Right ventricle myocardium inferior (tissue), 1 donor: Measurements from ENCODE around the gene TRIB2. TPM values are rescaled to one million over a fixed set of nuclear protein-coding genes. Genes with fewer than 3 reads are reported as not detected.

Experiments used
- ATAC-seq: fragments of 200-7000 bp; cut with Tn5 transposase; one replicate; pipeline ENCODE4 v1.9.1; 2020; ENCODE audit warnings: mild to moderate bottlenecking, moderate library complexity
- DNase-seq: peaks from one replicate; pipeline ENCODE4 v3.0.0; 2021; ENCODE audit errors: missing footprints
- intact Hi-C: fragments of 100-400 bp; cut with DNase I; formaldehyde crosslinking; loops from one replicate; pipeline ENCODE4 v1.11.0; 2022
- total RNA-seq: library from RNA; stranded (reverse); fragmentation: NEBNext Ultra II Directional; extraction: Animal tissue kit (Norgen Biotek cat#: 25700); gene quantifications from one replicate; pipeline ENCODE4 v1.2.1, GENCODE V29; 2021
- donor health status: DM: no; HTN: yes; CAD: no; lungs with severe emphysema.

TRIB2 gene
- total RNA-seq, 1 donor from 2014 or later: 33.4 TPM

- intact Hi-C loops: no loop called here
- no peak for DNase-seq
- ATAC-seq: no peak
These were observed 47.5 kb downstream of the TRIB2 start for GRCh38 chr2:12764075-12764730.

DNA sequence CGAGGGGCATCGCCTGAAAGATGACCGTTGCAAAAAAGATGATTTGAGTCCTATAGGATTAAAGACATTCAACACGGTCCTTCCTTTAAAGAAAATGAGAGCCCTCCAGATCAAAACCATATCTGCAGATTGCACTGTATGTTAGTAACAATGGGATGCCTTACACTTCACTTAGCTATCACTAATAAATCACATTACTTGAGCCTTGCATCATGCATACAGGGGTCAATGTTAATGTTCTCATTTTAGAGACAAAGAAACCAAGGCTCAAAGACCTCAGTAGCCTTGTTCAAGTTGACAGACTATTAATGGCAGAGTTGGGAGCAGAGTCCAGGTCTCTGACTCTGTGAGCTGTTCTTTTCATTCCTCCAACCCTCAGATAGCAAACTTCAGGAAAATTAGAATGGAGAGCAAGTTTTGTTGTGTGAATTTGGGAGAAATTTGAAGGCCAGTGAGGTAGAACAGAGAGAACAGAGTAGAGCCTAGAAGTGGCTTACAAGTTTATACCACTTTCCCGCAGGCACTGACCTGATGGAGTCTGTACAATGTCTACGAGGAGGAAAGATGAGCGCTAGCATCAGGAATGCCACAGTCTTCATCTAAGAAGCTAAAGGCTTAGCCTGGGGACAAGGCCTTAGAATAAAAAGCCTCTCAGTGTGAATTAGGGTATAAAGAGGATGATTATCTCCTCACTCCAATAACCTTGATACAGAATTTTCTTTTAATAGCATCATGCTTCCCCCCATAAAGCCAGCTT is 48.3 kb downstream of the TRIB2 start:
- no peak for ATAC-seq
- intact Hi-C loops: no loop called here

DNA sequence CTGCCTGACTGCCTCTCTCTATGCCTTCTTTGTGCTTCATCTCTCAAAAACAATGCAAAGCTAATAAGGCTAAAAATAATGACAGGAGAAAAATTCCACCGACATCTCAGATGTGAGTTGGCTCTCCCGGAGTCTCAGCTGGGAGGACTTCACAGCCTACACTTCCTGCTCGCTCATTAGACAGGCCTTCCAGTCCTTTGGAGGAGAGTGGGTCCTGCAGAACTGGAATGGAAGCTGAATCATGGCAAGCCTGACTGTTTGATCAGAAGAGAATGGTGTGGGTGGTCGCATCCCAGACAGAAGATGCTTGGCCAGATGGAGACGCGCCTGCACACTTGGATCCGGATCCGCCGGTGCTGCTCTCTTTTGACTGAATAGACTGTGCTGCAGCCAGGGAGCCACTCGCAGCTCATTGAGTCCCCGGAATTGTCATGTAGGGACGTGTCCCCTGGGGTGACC is 49.7 kb downstream of the TRIB2 start:
- DNase-seq: no peak
- ATAC-seq: no peak
- intact Hi-C loops: no loop called here

More for the DNA sequence above, 48.3 kb downstream of the TRIB2 start:
- no peak for DNase-seq

DNA sequence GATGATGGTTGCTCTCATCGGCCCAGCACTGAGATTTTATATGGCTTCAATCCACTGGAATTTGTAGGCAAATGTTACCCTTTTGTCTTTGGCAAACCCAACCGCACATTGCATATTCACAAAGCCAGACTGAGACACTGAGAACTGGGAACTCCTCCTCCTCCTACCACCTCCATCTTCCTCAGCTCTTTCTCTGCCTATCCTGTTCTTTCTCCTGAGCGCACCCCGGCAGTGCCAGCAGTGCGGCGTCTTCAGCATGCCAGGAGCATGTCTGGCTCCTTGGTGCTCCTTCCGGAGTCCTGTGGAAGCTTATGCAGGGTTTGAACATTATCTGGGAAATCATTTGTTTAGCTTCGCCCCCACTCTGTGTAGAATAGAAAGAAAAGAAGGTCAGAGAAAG is 50.8 kb downstream of the TRIB2 start:
- intact Hi-C loops: no loop called here
- DNase-seq (no peak), ATAC-seq (no peak)

DNA sequence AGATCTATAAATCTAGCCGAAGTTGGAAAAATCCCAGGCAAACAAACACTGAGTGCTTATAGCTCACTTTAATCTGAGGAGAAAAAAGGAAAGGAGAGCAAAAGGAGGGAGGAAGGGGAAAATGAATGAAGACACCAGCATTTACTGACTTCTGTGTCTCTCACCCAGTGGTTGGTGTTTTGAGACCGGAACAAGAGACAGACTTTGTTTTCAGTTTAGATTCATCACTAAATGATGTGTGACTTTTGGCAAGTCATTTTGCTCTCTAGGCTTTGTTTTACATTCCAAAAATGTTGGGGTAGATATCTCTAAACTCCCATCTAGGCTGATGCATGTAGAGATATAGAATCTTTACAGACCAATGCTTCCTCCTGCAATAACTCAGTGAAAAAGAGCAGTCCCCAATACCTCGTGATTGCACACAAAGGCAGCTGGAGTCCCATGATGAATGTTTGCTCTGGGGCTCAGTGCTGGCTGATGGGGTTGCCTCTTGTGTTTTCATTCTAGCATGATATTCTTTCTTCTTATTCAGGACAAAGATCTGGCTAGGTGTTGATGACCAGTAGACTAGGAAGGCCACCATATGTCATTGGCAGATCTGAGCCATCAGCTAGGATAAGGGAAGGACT is 51.4 kb downstream of the TRIB2 start:
- ATAC-seq: no peak
- intact Hi-C loops: no loop called here

DNA sequence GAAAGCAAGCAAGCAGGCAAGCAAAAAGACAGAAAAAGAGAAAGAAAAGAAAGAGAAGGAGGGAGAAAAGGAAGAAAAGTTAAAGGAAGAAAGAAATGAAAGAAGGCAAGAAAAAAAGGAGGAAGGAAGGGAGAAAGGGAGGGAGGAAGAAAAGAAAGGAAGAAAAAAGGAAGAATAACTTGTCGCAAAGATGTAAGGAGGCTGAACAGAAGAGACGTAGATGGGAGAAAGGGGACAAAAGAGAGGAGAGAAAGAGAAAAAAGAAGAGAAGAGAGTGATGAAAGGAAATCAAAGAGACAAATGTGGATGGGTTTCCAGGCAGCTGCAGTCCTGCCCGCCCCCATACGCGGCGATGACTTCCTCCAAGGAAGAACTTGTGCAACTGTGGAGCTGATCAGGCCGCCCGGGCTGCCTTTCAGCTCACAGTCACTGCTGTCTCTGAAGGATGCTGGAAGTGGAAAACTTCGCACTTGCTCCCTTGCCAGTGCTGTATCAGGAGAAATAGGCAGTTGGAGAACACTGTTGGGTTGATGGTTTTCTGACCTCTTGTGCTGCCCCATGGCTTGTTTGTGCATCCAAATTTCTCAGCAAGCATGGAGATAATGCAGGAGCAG is 52.9 kb downstream of the TRIB2 start:
- intact Hi-C loops: no loop called here
- DNase-seq: peak; percentile 82
- peak; percentile 90 for ATAC-seq

More for the DNA sequence above, 51.4 kb downstream of the TRIB2 start:
- DNase-seq: no peak

DNA sequence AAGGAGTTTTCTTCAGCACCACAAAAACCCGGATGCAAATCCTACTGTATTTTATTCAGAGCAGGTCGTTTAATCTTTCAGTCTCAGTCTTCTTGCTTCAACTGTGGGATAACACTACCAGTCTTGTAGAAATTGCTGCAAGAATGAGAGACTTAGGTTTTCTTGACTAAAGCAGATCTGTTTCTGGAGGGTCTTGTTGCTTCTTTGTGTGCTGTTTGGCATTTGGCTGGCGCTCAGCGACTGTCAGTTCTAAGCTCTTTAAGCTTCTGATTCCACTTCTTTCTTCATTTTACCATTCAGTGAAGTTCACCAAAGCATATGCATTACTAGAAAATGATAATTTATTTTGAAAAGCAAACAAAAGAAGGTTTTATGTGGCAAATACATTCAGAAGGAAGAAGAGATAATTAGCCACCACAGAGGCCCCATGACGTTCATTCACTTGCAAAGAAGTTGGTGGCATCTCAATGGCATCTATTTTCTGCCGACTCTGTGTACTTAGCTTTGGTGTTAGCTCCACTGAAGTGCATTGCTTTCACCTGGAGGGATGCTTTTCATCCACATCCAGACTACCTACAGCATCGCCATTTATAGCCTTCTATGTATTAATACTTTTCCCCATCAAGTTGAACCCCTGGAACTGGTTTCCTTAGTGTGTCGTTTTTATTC is 53.7 kb downstream of the TRIB2 start:
- ATAC-seq (no peak), DNase-seq (no peak)
- intact Hi-C loops: no loop called here

DNA sequence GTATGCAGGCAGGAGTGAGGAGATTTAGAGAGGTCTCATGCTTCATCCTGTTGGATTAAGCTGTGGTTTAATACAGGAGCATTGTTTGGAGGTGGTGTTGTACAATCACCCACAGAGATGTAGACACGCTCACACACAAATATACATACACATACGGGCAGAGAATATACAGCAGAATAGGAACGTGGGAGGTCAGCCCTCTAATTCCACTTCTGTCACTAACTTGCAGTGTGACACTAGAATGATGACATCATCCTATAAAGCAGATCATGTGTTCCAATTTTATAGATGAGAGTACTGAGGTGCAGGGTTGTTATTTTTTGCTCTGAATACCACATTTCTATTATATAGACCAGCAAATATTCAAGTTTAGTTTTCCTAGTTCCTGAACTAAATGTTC is 54.4 kb downstream of the TRIB2 start:
- intact Hi-C loops: no loop called here
- DNase-seq: no peak
- ATAC-seq: no peak

DNA sequence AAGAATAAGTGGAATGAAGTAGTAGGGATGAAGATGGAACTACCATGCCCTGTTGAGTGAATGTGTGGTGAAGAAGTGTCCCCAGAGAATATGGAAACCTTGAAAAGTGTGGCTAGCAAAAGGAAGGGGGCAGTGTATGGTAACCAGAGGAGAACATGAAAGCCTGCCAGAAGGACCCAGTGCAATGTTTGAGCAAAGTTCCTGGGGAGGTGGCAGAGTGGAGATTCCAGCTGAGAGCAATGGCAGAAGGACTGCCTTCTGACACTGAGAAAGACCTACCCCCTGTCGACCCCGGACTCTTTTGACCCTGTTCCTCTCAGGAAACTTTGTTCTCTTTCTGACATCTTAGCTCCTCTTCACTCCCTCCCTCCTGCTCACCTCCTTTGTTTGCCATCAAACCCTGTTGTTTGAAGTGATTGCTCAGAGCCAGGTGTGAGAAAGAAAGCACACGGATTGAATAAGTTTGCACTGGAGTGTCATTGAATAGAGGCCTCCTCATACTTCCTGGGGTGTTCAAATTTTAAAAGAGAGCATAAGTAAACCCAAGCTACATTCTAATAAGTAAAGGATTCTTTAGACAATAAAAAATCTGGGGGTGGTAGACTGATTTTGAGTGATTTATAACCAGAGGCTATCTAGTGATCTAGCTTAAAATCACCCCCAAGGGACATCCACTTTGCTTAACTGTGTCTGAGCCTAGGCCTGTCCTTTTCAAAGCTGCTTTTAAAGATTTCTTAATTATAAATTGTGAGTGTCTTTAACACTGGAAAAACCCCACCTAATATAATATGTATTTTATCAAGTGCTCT is 57.1 kb downstream of the TRIB2 start:
- no peak for ATAC-seq
- DNase-seq: no peak
- intact Hi-C loops: no loop called here

DNA sequence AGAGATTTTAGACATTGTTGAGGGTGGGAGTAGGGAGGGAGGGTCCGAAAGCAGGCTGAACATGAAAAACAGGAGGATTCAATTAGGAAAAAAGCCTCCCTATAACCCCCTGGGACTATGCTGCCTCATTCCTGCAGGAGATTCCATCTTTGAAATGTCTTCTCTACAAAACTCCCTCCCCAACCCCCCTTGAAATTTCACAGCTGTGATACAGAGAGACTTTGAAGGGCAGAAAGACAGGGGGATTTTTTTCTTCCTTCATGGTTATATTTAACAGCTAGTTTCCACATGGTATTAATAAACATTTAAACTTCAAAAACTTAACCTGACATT is 57.6 kb downstream of the TRIB2 start:
- intact Hi-C loops: no loop called here
- no peak for DNase-seq
- ATAC-seq: no peak

- ATAC-seq: no peak
- intact Hi-C loops: no loop called here
- no peak for DNase-seq
These were observed 59.8 kb downstream of the TRIB2 start for GRCh38 chr2:12776521-12776961.

DNA sequence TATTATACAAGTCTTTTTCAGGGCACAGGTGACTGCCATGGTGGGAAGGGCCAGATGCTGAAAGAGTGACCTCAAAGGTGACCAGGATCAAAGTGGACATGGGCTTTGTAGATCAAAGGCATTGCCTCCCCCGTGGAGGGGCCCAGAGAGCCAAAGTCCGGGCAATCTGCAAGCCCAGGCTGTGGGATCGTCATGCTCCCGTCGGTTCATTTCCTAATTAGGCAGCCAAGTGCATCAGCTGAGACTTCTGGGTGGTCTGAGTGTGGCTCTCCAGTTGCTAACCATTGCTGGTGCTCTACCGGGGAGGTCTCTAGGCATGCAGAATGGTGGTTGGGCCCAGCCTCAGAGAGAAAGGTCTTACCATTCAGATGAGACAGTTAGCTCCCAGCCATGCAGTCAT is 61.6 kb downstream of the TRIB2 start:
- intact Hi-C loops: no loop called here
- no peak for DNase-seq
- ATAC-seq: no peak

DNA sequence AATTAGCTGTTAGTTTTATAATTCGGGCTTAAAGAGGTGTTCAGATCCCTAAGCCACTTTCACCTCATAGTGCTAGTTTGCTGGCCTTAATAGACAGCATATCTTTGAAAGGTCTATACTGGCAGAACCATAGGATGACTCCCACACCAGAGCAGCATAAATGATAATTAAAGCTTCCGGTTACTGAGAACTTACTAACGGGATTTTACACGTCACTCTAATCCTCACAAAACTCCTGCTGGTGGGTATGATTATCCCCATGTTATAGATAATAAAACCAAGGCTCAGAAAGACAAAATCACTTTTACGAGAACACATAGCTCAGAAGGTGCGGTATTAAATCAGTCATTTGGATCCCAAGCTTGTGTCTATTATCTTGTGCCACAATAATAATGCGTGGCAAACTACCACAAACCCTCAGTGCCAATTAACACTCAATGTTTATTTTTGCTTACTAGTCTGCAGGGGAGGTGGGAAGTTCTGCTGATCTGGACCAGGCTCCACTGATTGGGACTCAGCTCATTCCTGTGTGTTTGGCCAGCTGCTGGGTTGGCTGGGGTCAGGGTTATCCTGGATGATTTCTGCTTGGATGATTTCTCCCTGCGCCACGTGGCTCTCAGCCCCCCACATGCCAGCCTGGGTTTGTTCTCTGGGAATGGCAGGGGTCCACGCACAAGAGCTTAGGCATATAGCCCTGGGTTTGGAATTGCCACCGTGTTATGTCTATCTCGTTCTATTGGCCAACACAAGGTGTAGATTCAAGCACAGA is 62.3 kb downstream of the TRIB2 start:
- intact Hi-C loops: no loop called here
- peak; percentile 47 for ATAC-seq
- no peak for DNase-seq

DNA sequence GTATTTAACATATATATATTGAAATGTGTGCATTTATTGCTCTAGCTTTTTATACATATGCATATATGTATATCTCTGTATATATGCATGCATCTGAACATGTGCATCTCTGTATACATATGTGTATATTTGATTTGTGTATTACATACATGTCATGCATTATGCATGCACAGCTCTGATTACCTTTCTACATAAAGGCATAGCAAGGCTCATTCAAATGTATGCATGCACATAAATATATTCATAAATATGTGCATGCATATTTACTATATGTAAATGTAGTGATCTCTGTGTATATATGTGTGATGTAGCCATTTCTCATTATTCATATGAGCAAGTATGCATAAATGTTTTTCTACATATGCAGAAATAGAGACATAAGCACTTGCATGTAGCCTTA is 64.6 kb downstream of the TRIB2 start:
- DNase-seq: no peak
- ATAC-seq: no peak
- intact Hi-C loops: no loop called here

- intact Hi-C loops: no loop called here
- DNase-seq: no peak
These were observed 71.4 kb downstream of the TRIB2 start for GRCh38 chr2:12787891-12788801.

DNA sequence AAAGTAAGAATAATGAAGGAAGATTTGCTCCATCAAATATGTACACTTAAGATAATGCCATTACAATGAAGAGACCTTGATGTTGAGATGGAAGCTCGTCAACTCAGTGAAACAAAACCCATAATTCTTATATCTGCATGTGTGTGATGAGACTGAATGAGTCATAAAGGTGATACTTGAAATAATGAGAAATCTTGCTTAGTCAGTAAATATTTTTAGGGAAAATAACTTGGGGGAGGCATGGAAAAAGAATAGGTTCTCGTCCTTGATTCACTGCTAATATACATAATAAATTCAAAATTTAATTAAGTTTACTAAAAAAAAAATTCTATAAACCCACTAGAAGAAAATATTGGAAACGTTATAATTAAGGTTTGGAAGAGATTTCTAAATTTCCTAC is 75.2 kb downstream of the TRIB2 start:
- intact Hi-C loops: no loop called here
- no peak for ATAC-seq
- DNase-seq: no peak

More at GRCh38 chr2:12787891-12788801, 71.4 kb downstream of the TRIB2 start:
- peak; percentile 73 for ATAC-seq
